HG03159 (cell line): ENCODE results near the gene GPATCH8.
"Not testable (repeated sequence)": the region's sequence is repeated elsewhere in the genome, so short reads cannot be mapped to it uniquely, and the experiment has no call there.

Experiments
- ATAC-seq: cut with Tn5 transposase; IDR thresholded peaks from one replicate; pipeline ENCODE4 v1.9.1; 2021; ENCODE audit warnings: mild to moderate bottlenecking, moderate library complexity; ENCODE audit not compliant: unreplicated experiment

Gene GPATCH8

DNA sequence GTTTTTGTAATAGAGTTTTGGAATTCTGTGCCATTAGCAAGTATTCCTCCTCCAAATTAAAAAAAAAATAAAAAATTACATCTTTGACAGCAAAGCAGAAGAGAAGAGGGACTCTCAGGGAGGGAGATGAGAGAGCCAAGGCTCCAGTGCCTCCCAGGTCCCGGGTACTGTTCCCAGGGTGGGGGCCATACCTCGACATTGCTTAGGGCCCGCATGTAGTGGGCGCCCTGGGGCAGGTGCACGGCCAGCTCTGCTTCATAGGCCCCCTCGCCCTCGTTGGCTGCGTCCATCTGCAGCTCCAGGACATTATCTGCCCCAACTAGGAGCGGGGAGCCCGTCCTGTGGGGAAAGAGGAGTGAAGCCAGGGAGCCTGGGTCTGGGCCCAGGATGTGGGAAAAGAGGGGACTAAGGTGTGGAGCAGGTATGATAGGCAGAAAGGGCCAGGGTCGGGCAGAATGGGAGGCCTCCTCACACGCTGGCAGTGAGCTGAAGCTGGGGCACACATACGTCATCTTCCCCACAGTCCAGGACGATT, 125.0 kb downstream of the GPATCH8 start:
- no peak for ATAC-seq

DNA sequence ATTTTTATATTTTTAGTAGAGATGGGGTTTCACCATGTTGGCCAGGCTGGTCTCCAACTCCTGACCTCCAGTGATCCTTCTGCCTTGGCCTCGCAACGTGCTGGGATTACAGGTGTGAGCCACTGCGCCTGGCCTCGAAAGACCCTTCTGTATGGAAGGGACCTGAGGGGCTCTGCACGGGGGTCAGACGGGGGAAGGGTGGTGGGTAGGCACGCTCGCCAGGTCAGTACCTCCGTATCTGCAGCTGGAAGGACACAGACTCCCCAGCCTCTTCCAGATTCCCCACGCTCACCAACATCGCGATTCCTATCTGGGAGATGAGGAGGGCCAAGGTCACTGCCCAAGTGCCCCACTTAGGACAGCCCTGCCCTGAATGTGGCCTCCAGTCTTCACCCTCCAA, 126.4 kb downstream of the GPATCH8 start:
- ATAC-seq, result no peak

DNA sequence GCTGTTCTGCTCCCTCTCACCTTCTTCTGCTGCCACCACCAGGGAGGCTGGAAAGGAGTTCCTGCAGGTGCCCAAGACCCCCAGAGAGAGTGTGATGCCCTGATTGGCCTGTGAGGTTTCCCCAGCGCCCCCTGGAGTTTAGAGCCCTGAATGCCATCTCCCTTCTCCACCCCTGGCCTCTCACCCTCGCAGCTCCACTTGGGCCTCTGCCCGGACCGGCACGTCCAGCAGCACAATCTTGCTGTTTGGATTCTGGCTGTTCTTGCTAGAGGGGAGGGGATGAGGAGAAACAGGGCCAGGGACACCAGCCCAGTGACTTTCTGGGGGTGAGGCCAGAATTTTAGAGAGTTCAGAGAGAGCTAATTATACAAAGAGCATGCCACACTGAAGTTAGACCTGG, 127.1 kb downstream of the GPATCH8 start:
- no peak for ATAC-seq

DNA sequence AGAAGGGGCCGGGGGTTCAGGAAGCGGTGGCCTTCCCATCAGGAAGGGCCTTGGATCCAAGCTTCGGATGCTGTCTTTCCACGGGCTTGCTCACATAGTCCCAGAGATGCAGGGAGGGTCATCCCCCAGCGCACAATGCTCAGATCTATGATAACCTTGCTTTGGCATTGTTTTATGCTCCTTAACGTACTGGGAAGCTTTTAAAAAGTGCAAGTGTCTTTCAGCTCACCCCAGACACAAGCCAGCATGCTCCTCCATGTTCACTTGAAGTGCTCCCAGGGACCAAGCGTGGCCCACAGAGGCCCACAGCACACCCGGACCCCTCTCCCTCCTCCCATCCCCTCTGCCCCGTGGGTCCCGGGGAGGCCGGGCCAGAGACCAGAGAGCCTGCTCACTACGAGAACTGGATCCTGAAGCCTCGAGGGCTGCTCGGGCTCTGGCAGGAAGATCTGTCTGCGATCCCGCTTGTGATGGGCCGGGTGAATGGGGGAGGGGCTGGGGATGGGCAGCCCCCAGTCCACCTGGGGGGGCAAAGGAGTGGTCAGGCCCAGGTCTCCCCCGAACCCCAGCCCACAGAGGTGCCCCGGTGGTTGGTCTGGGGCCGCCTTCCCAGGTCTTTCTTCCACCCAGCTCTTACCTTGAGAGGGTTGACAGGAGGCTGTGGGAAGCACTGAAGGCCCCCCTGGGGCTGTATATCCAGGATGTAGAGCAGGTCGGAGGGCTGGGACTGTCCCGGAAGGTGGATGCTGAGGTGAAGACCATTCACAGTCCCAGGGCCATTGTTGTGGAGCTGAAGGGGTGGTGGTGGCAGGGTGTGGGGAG, 127.8 kb downstream of the GPATCH8 start:
- ATAC-seq, result no peak

DNA sequence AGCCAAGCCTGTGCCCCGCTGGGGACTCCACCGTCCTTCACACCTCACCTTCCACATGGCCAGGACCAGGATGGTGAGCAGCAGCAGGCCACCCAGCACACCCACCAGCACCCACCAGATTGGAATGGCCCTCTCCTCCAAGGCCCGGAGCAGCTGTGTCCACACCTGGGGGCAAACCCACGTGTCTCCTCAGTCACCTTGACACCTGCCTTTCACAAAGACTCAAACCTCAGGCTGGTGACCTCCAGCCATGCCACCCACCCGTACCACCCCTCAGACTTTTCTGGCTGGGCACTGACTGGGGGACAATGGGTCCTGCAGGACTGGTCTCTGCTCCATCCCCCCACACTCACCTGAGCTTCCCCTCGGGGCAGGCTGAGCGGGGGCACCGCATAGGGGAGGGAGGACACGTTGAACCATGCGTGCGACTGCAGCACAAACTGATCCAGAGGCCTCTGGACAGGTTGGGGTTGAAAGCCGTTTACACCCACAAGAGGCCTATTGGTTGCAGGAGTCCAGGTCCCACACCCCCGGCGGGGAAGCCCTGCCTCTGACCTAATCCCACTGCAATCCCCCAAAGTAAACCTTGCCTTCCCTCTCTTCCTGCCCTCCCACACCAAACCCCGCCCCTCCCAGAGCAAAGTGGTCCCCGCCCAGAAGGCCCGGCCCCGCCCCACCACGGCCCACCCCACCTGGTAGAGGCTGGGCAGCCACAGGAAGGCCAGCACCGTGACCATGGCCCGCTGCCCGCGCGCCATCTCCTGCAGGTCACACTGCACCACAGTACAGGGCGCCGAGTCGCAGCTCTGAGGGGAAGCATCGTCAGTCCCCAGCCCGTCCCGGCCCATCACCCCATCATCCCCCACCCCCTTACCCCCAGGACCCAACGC, 128.7 kb downstream of the GPATCH8 start:
- ATAC-seq, result no peak

DNA sequence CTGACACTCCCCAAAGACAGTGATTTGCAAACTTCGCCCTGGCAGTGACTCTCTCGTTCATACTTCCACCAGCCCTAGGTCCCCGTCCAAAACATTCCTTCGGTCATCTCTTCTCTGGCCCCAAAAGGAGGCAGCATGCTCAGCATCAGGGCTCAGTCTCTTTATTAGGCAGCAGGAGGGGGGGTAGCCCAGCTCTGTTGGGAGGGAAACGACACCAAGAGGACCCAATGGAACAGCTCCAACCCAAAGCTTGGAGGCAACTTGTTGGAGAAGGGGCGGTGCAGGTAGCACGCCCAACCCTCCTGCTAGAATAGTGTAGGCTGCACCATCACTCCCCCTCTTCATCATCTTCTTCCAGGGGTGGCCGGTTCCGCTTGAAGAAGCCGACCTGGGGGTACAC, 131.2 kb downstream of the GPATCH8 start:
- no peak for ATAC-seq

DNA sequence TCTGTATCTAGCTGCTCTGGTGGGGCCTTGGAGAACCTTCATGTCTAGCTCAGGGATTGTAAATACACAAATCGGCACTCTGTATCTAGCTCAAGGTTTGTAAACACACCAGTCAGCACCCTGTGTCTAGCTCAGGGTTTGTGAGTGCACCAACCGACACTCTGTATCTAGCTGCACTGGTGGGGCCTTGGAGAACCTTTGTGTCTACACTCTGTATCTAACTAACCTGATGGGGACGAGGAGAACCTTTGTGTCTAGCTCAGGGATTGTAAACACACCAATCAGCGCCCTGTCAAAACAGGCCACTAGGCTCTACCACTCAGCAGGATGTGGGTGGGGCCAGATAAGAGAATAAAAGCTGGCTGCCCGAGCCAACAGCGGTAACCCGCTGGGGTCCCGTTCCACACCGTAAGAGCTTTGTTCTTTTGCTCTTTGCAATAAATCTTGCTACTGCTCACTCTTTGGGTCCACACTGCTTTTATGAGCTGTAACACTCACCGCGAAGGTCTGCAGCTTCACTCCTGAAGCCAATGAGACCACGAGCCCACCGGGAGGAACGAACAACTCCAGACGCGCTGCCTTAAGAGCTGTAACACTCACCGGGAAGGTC, 133.7 kb downstream of the GPATCH8 start:
- ATAC-seq, result not testable (repeated sequence)

GRCh38 chr17:44368391-44369243, 134.6 kb downstream of the GPATCH8 start:
- not testable (repeated sequence) for ATAC-seq

GRCh38 chr17:44367231-44367979, 135.8 kb downstream of the GPATCH8 start:
- no peak for ATAC-seq

GRCh38 chr17:44365051-44365450, 138.2 kb downstream of the GPATCH8 start:
- not testable (repeated sequence) for ATAC-seq

GRCh38 chr17:44363613-44364159, 139.5 kb downstream of the GPATCH8 start, which contains the start of gene FAM171A2:
FAM171A2 (minus strand) TSS chr17:44363853; CDS start chr17:44363714, 139 bp downstream.
- no peak for ATAC-seq

DNA sequence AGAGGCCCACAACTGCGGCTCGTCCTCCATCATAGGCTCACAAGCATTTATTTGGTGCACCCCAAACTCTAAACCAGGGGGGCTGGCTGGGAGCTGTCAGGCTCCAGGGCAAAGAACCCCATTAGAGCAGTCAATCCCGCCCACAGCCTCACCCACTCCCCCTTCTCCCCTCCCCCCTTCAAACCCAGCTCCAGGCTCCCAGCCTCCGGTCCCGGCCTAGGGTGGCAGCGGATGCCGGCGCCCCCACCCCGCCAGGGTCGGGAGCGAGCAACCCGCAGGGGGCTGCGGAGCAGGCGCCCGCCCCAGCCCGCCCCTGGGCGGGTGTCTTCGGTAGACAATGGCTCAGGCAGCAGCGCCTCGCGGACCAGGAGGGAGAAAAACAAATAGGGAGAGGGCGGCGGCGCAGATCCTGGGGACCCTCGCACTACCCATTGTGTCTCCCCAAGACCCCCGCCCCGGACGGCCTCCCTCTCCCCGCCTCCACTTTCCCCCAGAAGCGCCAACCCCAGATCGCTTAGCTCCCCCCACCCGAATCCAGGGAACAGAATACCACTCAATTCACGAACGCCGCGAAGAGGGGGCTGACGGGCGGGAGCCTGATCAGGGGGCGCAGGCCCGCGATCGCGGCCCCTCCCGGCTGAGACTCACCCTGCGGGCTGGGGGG, 140.1 kb downstream of the GPATCH8 start:
- no peak for ATAC-seq

- ATAC-seq, result no peak
Observed at GRCh38 chr17:44362459-44362948, 140.7 kb downstream of the GPATCH8 start.

DNA sequence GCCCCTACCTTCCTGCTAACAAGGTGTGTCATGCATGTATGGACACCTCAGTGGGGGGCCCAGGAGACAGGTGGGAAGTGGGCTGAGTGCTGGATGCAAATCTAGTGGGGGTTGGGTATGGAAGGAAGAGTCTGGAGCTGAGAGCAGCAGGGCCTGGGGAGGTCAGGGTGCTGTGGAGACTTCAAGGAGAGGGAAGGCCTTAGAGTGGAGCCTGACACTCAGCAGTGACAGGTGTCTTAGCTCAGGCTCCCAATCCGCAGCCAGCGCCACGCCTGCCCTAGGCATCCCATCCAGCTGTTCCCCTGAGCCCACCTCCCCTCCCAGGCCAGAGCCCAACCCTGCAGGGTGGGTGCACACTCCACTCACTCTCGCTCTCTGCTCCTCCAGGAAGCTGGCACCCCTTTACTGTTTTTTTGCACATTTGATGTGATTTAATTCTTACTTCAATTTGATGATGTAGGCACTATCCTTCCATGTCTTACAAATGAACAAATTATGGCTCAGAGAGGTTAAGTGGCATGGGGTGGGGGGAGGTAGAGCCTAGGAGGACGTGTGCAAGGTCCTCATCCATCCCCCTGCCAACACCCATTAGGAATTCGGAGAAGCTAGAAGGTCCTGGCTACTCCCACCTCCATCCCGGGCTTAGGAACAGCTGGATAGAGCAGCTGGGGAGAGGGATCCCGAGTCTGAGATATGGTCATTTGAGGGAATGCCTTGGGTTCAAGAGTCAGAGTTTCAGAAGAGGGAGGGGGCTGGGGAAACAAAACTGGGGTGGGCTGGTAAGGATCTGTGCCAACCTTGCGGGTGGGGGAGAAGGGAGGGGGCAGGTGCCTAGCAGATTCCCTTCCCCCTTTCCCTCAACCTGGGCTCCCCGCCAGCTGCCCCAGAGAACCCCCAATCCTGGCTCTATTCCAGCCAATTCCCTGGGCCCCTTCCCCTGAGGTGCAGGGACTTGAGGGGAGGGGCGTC, 141.6 kb downstream of the GPATCH8 start:
- no peak for ATAC-seq

DNA sequence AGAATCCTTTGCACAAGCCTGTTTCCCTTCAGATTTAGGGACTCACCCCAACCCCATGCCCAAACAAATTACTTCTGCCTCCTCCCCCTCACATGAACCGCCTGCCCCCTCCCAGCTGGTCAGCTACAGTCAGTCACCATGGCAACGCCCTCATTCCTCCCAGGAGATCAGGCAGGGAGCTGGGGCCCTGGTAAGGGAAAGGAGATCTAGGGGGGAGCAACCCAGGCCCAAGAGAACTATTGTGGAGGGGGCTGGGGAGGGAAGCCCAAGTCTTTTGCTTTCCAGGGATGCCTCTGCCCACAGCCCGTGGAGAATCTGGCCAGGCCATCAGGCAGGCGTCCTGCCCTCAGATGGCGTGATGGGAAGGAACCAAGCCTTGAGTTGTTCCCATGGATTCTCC, 142.4 kb downstream of the GPATCH8 start:
- no peak for ATAC-seq

DNA sequence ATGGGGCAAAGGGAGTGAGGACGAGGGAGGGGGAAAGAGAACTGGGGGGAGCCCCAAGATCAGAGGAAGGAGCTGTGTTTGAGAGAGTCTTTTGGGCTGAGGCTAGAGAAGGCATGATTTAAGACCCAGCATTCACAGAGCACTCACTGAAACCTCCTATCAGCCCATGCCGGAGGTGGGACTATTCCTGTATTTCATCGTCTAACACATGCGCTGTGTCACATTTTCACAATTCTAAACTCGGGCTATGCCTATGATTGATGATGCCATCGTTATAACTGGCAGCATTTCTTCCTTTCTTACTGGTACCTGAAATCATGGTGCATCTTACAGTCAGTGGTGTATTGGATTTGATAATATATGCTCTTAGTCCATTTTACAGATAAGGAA, 143.1 kb downstream of the GPATCH8 start:
- ATAC-seq, result no peak

- no peak for ATAC-seq
Observed at GRCh38 chr17:44359458-44360143, 143.6 kb downstream of the GPATCH8 start.
